HG03066 (cell line): ENCODE measurements around the gene SLC44A1.

Source experiments
- ATAC-seq: cut with Tn5 transposase; IDR thresholded peaks from one replicate; pipeline ENCODE4 v1.9.1; 2021; ENCODE audit warnings: low read depth; ENCODE audit not compliant: unreplicated experiment

The SLC44A1 gene

DNA sequence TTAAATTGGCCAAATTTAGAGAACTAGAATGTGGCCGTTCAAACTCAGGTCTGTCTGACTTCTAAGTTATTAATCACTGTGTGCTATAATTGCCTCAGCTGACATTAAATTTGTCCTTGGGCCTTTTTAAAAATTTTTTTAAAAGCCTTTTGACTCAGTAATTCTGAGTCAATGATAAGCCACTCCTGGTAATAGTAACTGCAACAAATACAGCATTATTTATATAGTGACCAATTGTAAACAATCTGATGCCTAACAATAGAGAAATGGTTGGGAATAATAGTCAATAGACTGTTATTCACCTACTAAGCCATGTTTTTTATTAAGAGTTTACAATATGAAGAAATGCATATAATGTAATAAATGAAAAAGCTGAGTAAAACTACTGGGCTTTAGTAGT is 132.4 kb downstream of the SLC44A1 start:
- ATAC-seq: no peak

GRCh38 chr9:105385381-105385985 is 141.0 kb downstream of the SLC44A1 start:
- ATAC-seq: peak; percentile 99

GRCh38 chr9:105389796-105390195 is 145.3 kb downstream of the SLC44A1 start:
- ATAC-seq: no peak

- no peak for ATAC-seq
Measured at GRCh38 chr9:105390871-105391270, 146.4 kb downstream of the SLC44A1 start.

DNA sequence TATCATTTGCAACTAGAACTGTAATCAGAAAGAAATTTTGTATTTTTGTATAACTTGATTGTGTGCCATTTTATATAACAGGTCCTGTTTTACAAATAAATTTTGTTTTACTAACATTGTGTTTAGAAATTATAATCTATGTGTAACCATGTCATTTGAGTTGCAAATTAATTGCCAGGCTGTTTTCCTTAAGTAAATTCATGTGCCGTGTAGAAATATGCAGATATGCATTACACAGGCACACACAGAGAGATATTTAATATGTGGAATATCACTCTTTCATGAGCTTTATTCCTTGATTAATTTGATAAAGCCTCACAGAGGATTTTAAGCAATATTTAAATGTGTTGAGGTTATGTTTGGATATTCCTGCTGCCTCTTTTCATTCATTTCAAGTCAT is 146.8 kb downstream of the SLC44A1 start:
- no peak for ATAC-seq

GRCh38 chr9:105392531-105392930 is 148.1 kb downstream of the SLC44A1 start:
- no peak for ATAC-seq

GRCh38 chr9:105393576-105394344 is 149.3 kb downstream of the SLC44A1 start:
- no peak for ATAC-seq

GRCh38 chr9:105396441-105396840 is 152.0 kb downstream of the SLC44A1 start:
- ATAC-seq: no peak

- ATAC-seq: no peak
Measured at GRCh38 chr9:105396901-105397300, 152.4 kb downstream of the SLC44A1 start.

DNA sequence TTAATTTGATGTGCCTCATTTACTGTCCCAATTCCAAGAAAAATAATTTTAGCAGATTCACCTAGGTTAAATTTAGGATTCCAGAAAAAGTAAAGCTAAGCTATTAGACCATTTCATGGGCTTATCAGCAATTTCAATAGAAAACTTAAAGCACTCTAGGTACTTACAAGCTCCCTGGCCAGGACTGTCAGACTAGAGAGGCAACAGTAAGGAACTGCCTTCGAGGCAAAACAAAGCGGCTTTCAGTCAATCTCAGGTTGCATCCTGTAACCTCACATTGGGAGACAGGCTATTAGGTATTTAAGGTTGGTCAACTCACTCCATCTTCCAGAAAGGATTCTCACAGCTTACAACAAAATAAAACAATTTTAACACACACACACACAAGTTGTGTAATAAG is 154.7 kb downstream of the SLC44A1 start:
- ATAC-seq: no peak

GRCh38 chr9:105401651-105402050 is 157.2 kb downstream of the SLC44A1 start:
- ATAC-seq: no peak

GRCh38 chr9:105403552-105404248 is 159.2 kb downstream of the SLC44A1 start:
- ATAC-seq: no peak

- peak; percentile 85 for ATAC-seq
Measured at GRCh38 chr9:105405514-105406131, 161.2 kb downstream of the SLC44A1 start.

DNA sequence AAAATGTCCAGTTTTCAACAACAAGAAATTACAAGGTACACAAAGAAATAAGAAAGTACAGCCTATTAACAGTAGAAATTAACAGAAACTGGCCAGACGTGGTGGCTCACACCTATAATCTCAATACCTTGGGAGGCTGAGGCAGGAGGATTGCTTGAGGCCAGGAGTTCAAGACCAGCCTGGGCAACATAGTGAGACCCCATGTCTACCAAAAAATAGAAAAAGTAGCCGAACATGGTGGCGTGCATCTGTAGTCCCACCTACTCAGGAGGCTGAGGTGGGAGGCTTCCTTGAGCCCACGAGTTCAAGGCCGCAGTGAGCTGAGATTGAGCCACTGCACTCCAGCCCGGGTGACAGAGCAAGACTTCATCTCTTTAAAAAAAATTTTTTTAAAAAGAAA is 161.9 kb downstream of the SLC44A1 start:
- no peak for ATAC-seq

DNA sequence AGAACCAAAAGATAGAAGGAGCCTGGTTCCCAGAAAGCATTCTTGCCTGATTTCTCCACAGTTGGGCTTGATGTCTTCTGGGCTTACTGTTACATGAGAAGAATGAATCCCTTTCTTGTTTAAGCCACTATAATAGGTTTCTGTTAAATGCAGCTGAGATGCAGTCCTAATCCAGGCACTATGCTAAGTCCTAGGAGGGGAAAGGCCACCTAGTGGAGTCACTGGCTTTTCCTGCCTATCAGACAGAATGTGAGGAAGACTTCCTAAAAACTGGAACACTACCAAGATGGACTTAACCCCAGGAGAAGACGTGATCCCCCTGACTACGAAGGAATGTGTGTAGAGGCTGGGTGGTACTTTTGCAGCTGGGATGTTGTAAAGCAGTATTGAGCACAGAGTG is 169.1 kb downstream of the SLC44A1 start:
- ATAC-seq: no peak

GRCh38 chr9:105414947-105415661 is 170.7 kb downstream of the SLC44A1 start:
- ATAC-seq: peak; percentile 66

- ATAC-seq: no peak
Measured at GRCh38 chr9:105415662-105415980, 171.2 kb downstream of the SLC44A1 start.

GRCh38 chr9:105416840-105417239 is 172.4 kb downstream of the SLC44A1 start:
- peak; percentile 66 for ATAC-seq

- no peak for ATAC-seq
Measured at GRCh38 chr9:105418588-105419500, 174.4 kb downstream of the SLC44A1 start.
